ENCODE data around the gene NTMT1.

GRCh38 chr9:129640086-129640870 lies 14.3 kb downstream of the NTMT1 start:
- no peak for TF ChIP-seq CTCF (IDR thresholded peaks at IDR 0.05)
- no peak for TF ChIP-seq EP300 (IDR thresholded peaks at IDR 0.05)
- no peak for TF ChIP-seq POLR2A (IDR thresholded peaks at IDR 0.05)
